GM12873 (cell line): ENCODE results near the gene ANKRD55.

Experiments used
- CTCF ChIP-seq: IDR thresholded peaks from 2 replicates; pipeline ENCODE4 v1.5.1; 2012; ENCODE audit warnings: low read depth, mild to moderate bottlenecking, moderate library complexity, low read length, control low read depth; ENCODE audit not compliant: insufficient read depth; ENCODE audit errors: missing control alignments

ANKRD55 gene

GRCh38 chr5:56233230-56233629, at the start of gene ANKRD55:
ANKRD55 (minus strand) TSS chr5:56233330; CDS start chr5:56232913, 417 bp downstream.
- TF ChIP-seq CTCF = no peak

DNA sequence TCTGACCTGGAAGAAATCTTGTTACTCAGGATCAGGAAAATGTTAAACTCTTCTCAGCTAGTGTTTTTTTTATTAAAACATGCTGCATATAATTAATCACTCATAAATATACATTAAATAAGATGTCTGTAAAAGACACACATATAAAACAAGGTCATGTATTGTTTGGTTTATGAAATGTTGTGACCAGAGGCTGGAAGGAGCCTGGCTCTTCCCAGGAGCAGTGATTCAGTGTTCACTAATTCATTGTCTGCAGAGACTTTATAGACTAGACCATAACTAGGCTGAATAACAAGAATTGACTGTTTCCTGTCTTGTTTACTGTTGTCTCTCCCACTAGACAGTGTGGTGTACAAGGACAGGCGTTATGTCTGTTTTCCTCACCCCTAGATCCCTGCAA, 49.1 kb upstream of the ANKRD55 start:
- no peak for TF ChIP-seq CTCF

GRCh38 chr5:56281489-56282165, 48.5 kb upstream of the ANKRD55 start:
- no peak for TF ChIP-seq CTCF

GRCh38 chr5:56279979-56280378, 46.8 kb upstream of the ANKRD55 start:
- TF ChIP-seq CTCF = no peak

GRCh38 chr5:56279291-56279690, 46.2 kb upstream of the ANKRD55 start:
- no peak for TF ChIP-seq CTCF

GRCh38 chr5:56278335-56278753, 45.2 kb upstream of the ANKRD55 start:
- no peak for TF ChIP-seq CTCF

- TF ChIP-seq CTCF = no peak
Measured at GRCh38 chr5:56277573-56277972, 44.4 kb upstream of the ANKRD55 start.
